ENCODE data around the gene PCDHA12. TPM values are rescaled to one million over a fixed set of nuclear protein-coding genes. Genes with fewer than 3 reads are reported as not detected.

The PCDHA12 gene
- total RNA-seq, 1 donor from 2014 or later = 16.0 TPM

DNA sequence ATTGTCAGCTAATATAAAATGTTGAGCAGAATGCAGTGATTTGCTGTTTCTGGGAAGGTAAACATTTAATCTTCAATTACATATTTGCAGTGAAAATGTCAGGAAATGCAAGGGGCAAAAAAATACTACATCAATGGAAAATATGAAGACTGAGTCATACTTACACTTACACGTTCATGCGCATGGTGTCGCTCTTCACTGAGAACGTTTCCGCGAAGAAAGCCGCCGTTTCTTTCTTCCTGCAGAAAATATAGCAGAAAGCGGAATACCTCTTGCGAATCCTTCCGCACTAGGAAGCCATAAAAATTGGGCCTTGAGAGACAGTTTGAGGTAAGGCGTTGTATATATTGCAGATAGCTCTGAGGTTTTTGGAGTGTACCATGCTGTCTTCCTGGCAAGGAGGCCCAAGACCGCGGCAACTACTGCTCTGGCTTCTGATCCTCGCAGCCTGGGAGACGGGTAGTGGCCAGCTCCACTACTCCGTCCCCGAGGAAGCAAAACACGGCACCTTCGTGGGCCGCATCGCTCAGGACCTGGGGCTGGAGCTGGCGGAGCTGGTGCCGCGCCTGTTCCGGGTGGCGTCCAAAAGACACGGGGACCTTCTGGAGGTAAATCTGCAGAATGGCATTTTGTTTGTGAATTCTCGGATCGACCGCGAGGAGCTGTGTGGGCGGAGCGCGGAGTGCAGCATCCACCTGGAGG is 6.9 kb downstream of the PCDHA12 start, which contains the start of gene PCDHA13:
Gene PCDHA13, plus strand, starts transcription at position 236 of the 702 bp plus-strand sequence. Its CDS starts 145 bp downstream, at position 381.
- Histone ChIP-seq H2AFZ (ENCODE audit: low read depth, low read length) (no peak within 1 kb of the TSS), H3K4me2 (ENCODE audit: low read length) (no peak within 1 kb of the TSS), H3K4me1 (ENCODE audit: insufficient read depth, low read length) (no peaks in the 10 kb centered on the region), H3K36me3 (ENCODE audit: insufficient read depth, low read length) (no peaks in the 10 kb centered on the region), H3K9me3 (ENCODE audit: insufficient read depth, low read depth, low read length) (peaks cover 15% of the 10 kb centered on the region), H4K20me1 (ENCODE audit: insufficient read depth, low read length) (no peaks in the 10 kb centered on the region), H3K27me3 (ENCODE audit: insufficient read depth, low read length) (no peaks in the 10 kb centered on the region), H3K27ac (ENCODE audit: low read depth, low read length) (no peak within 1 kb of the TSS), H3K79me2 (ENCODE audit: insufficient read depth, low read length) (no peaks in the 10 kb centered on the region), H3K4me3 (ENCODE audit: insufficient read depth, low read depth, low read length) (no peak within 1 kb of the TSS), H3K9ac (ENCODE audit: low read length) (no peak within 1 kb of the TSS)
- Mint-ChIP-seq H3K4me1 (ENCODE audit: low read depth, unreplicated experiment) (no peaks in the 10 kb centered on the region), H3K27me3 (ENCODE audit: low read depth, unreplicated experiment) (no peaks in the 10 kb centered on the region), H3K27ac (ENCODE audit: unreplicated experiment) (no peak within 1 kb of the TSS), H3K36me3 (ENCODE audit: low read depth, unreplicated experiment) (peaks cover 18% of the 10 kb centered on the region), H3K4me3 (ENCODE audit: unreplicated experiment) (peak within 1 kb of the TSS; percentile 80), H3K9me3 (ENCODE audit: unreplicated experiment) (peaks cover 6% of the 10 kb centered on the region)
- TF ChIP-seq, protein P1, sequence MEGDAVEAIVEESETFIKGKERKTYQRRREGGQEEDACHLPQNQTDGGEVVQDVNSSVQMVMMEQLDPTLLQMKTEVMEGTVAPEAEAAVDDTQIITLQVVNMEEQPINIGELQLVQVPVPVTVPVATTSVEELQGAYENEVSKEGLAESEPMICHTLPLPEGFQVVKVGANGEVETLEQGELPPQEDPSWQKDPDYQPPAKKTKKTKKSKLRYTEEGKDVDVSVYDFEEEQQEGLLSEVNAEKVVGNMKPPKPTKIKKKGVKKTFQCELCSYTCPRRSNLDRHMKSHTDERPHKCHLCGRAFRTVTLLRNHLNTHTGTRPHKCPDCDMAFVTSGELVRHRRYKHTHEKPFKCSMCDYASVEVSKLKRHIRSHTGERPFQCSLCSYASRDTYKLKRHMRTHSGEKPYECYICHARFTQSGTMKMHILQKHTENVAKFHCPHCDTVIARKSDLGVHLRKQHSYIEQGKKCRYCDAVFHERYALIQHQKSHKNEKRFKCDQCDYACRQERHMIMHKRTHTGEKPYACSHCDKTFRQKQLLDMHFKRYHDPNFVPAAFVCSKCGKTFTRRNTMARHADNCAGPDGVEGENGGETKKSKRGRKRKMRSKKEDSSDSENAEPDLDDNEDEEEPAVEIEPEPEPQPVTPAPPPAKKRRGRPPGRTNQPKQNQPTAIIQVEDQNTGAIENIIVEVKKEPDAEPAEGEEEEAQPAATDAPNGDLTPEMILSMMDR (IDR thresholded peaks at IDR 0.05; ENCODE audit: insufficient read depth, low read depth, low read length) = no peak
- no peak for TF ChIP-seq EZH2 (IDR thresholded peaks at IDR 0.05; ENCODE audit: insufficient read depth, low read length)
- DNase-seq (ENCODE audit: low read depth) (no peak), FAIRE-seq (no peak)

DNA sequence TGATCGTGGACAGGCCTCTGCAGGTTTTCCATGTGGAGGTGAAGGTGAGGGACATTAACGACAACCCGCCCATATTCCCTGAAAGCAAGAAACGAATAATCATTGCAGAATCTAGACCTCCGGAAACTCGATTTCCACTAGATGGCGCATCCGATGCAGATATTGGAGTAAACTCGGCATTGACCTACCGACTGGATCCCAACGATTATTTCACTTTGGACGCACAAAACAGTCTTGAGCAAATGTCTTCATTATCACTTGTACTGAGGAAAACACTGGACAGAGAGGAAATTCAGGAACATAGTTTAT is 7.4 kb downstream of the PCDHA12 start:
- no peaks in the 10 kb centered on the region for H3K4me1 Mint-ChIP-seq (ENCODE audit: low read depth, unreplicated experiment)
- FAIRE-seq (no peak), DNase-seq (ENCODE audit: low read depth) (no peak)
- H3K79me2 ChIP-seq (ENCODE audit: insufficient read depth, low read length) = no peaks in the 10 kb centered on the region
- H3K9ac ChIP-seq (ENCODE audit: low read length) = no peak overlapping the region
- peaks cover 6% of the 10 kb centered on the region for H3K9me3 Mint-ChIP-seq (ENCODE audit: unreplicated experiment)
- H3K27me3 Mint-ChIP-seq (ENCODE audit: low read depth, unreplicated experiment) = no peaks in the 10 kb centered on the region
- H3K36me3 ChIP-seq (ENCODE audit: insufficient read depth, low read length) = no peaks in the 10 kb centered on the region
- H3K27ac Mint-ChIP-seq (ENCODE audit: unreplicated experiment) = no peak overlapping the region
- no peaks in the 10 kb centered on the region for H4K20me1 ChIP-seq (ENCODE audit: insufficient read depth, low read length)
- TF ChIP-seq, protein P1 (IDR thresholded peaks at IDR 0.05; ENCODE audit: insufficient read depth, low read depth, low read length) = peak; percentile 3
- TF ChIP-seq EZH2 (IDR thresholded peaks at IDR 0.05; ENCODE audit: insufficient read depth, low read length) = no peak
- H3K36me3 Mint-ChIP-seq (ENCODE audit: low read depth, unreplicated experiment) = peaks cover 18% of the 10 kb centered on the region
- peaks cover 11% of the 10 kb centered on the region for H3K9me3 ChIP-seq (ENCODE audit: insufficient read depth, low read depth, low read length)
- no peak overlapping the region for H3K4me3 ChIP-seq (ENCODE audit: insufficient read depth, low read depth, low read length)
- H3K4me1 ChIP-seq (ENCODE audit: insufficient read depth, low read length) = no peaks in the 10 kb centered on the region
- H3K4me3 Mint-ChIP-seq (ENCODE audit: unreplicated experiment) = peak overlapping the region; percentile 80
- H2AFZ ChIP-seq (ENCODE audit: low read depth, low read length) = no peak overlapping the region
- no peak overlapping the region for H3K27ac ChIP-seq (ENCODE audit: low read depth, low read length)
- H3K4me2 ChIP-seq (ENCODE audit: low read length) = no peak overlapping the region
- H3K27me3 ChIP-seq (ENCODE audit: insufficient read depth, low read length) = no peaks in the 10 kb centered on the region

DNA sequence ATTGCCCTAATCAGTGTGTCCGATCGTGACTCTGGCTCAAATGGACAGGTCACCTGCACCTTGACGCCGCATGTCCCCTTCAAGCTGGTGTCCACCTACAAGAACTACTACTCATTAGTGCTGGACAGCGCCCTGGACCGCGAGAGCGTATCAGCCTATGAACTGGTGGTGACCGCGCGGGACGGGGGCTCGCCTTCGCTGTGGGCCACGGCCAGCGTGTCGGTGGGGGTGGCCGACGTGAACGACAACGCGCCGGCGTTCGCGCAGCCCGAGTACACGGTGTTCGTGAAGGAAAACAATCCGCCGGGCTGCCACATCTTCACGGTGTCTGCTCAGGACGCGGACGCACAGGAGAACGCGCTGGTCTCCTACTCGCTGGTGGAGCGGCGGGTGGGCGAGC is 8.3 kb downstream of the PCDHA12 start:
- Histone ChIP-seq H2AFZ (ENCODE audit: low read depth, low read length) (no peak overlapping the region), H3K79me2 (ENCODE audit: insufficient read depth, low read length) (no peaks in the 10 kb centered on the region), H3K9me3 (ENCODE audit: insufficient read depth, low read depth, low read length) (peaks cover 10% of the 10 kb centered on the region), H3K4me2 (ENCODE audit: low read length) (no peak overlapping the region), H3K27ac (ENCODE audit: low read depth, low read length) (no peak overlapping the region), H3K36me3 (ENCODE audit: insufficient read depth, low read length) (no peaks in the 10 kb centered on the region), H4K20me1 (ENCODE audit: insufficient read depth, low read length) (no peaks in the 10 kb centered on the region), H3K27me3 (ENCODE audit: insufficient read depth, low read length) (no peaks in the 10 kb centered on the region), H3K9ac (ENCODE audit: low read length) (no peak overlapping the region), H3K4me3 (ENCODE audit: insufficient read depth, low read depth, low read length) (no peak overlapping the region), H3K4me1 (ENCODE audit: insufficient read depth, low read length) (no peaks in the 10 kb centered on the region)
- H3K27ac Mint-ChIP-seq (ENCODE audit: unreplicated experiment) = no peak overlapping the region
- no peak for DNase-seq (ENCODE audit: low read depth)
- H3K9me3 Mint-ChIP-seq (ENCODE audit: unreplicated experiment) = peaks cover 6% of the 10 kb centered on the region
- peaks cover 18% of the 10 kb centered on the region for H3K36me3 Mint-ChIP-seq (ENCODE audit: low read depth, unreplicated experiment)
- no peak for FAIRE-seq
- H3K4me1 Mint-ChIP-seq (ENCODE audit: low read depth, unreplicated experiment) = no peaks in the 10 kb centered on the region
- no peak overlapping the region for H3K4me3 Mint-ChIP-seq (ENCODE audit: unreplicated experiment)
- no peaks in the 10 kb centered on the region for H3K27me3 Mint-ChIP-seq (ENCODE audit: low read depth, unreplicated experiment)
- TF ChIP-seq EZH2 (IDR thresholded peaks at IDR 0.05; ENCODE audit: insufficient read depth, low read length) = no peak
- TF ChIP-seq, protein P1 (IDR thresholded peaks at IDR 0.05; ENCODE audit: insufficient read depth, low read depth, low read length) = no peak
